C4-2B (cell line): ENCODE data around the gene OSBPL9.

Source experiments
- CTCF ChIP-seq: fragments of 450-650 bp; conservative IDR thresholded peaks from 2 replicates; pipeline ENCODE4 v1.5.1; 2017; ENCODE audit warnings: mild to moderate bottlenecking
- ZFX ChIP-seq: fragments of 450-650 bp; IDR thresholded peaks from 2 replicates; pipeline ENCODE4 v1.6.1; 2017

DNA sequence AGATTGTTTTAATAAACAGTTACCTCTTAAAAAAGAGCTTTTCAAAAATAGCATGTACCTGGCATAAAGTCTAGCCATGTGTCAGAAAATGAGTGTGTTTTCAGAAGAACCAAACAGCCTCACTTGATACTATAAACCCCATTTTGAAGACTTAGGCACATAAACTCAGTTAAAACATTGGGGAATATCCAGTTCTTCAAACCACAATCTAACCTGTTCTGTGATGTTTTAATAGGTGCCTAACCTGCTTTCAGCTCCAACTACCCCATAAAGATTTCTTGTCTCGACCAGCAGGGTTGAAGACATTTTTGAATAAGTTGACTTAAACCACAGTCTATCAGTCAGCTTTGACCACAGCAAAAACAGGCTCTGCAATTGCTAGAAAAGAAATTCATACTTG lies 220.4 kb downstream of the OSBPL9 start:
- TF ChIP-seq CTCF (no peak), ZFX (no peak)
